Lower leg skin (tissue), 4 donors: ENCODE measurements around the gene SLC9A4. TPM values are rescaled to one million over a fixed set of nuclear protein-coding genes. Genes with fewer than 3 reads are reported as not detected.
A peak's percentile ranks its signal among the peaks of the same experiment; 100 is the strongest.

Source experiments
- DNase-seq, 2 donors: peaks; one replicate each; pipeline ENCODE4 v3.0.0-alpha.2; 2019; ENCODE audit warnings: low spot score in 2 of 2
- H3K4me3 ChIP-seq: fragments of 200-600 bp; sonication (generic); 2 replicates; pipeline ENCODE4 v1.5.1; 2017; ENCODE audit warnings: mild to moderate bottlenecking, low read depth; ENCODE audit not compliant: poor library complexity, severe bottlenecking
- POLR2A ChIP-seq, 2 donors: fragments of 450-650 bp; IDR thresholded peaks; one replicate each; pipeline ENCODE4 v1.6.1; 2016 to 2017; ENCODE audit warnings: antibody characterized with exemption in 2 of 2, mild to moderate bottlenecking in 1 of 2, moderate library complexity in 1 of 2
- WGBS, 2 donors: methylation state at CpG; one replicate each; pipeline ENCODE4 v1.1.5; 2018; 5-methylcytosine and 5-hydroxymethylcytosine counted together
- intact Hi-C: fragments of 100-400 bp; cut with DNase I; formaldehyde crosslinking; loops from one replicate; pipeline ENCODE4 v1.15.0; 2023; ENCODE audit warnings: low total_unique reads
- total RNA-seq, 4 donors: library from RNA; depleted of rRNA; stranded (reverse); fragments of >200 nt; gene quantifications; one replicate each; pipeline ENCODE4 v1.1.0, GENCODE V29; 2016
- TF ChIP-seq, protein P1 (sequence below), 3 donors: fragments of 450-650 bp; IDR thresholded peaks; one replicate each; pipeline ENCODE4 v1.5.1; 2016; ENCODE audit warnings: antibody characterized with exemption in 3 of 3, mild to moderate bottlenecking in 3 of 3, moderate library complexity in 2 of 3

Gene SLC9A4
- total RNA-seq, 4 donors from 2014 or later: 0.15 to 2.7 (median 0.74) TPM; not detected in 1

DNA sequence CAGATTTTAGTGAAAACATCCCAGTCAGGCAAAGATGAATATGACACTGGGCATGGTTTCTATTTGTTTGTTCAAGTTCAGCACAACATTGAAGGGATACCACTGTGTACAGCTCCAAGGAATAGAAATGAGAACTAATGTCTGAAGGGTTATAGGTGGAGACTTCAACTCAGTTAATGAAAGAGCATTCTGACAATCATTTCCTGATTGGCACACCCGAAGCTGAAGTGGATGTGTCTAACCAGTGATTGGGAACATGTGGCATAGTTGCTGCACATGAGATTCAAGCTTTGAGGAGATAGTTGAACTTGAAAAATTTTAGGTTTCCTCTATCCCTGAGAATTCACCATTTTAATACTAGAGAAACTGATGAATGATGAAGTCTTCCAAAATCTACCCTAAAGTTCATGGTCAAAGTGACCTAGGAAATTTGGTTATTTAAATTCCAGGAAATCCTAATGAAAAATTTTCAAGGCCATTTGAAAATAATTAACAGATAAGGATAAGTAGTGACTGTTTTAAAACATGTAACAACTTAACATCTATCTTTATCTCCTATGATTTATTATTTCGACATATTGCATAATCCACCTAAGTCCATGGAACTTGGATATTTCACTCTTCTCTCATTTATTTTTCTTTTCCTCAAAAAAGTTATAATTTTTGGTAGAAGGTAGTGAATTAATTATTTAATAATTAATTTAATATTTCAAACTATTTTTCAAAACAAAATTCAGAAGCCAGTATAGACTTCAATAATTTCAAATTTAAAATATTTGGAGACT, 38.0 kb downstream of the SLC9A4 start:
- no peak for DNase-seq
- intact Hi-C loops: no loop called here
- no peak overlapping the region for H3K4me3 ChIP-seq
- TF ChIP-seq, protein P1, sequence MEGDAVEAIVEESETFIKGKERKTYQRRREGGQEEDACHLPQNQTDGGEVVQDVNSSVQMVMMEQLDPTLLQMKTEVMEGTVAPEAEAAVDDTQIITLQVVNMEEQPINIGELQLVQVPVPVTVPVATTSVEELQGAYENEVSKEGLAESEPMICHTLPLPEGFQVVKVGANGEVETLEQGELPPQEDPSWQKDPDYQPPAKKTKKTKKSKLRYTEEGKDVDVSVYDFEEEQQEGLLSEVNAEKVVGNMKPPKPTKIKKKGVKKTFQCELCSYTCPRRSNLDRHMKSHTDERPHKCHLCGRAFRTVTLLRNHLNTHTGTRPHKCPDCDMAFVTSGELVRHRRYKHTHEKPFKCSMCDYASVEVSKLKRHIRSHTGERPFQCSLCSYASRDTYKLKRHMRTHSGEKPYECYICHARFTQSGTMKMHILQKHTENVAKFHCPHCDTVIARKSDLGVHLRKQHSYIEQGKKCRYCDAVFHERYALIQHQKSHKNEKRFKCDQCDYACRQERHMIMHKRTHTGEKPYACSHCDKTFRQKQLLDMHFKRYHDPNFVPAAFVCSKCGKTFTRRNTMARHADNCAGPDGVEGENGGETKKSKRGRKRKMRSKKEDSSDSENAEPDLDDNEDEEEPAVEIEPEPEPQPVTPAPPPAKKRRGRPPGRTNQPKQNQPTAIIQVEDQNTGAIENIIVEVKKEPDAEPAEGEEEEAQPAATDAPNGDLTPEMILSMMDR (IDR thresholded peaks at IDR 0.05): no peak
- TF ChIP-seq POLR2A (IDR thresholded peaks at IDR 0.05): no peak
- 61 to 65% methylated on average over 2 of the region's 2 CpGs for WGBS, 2 donors

DNA sequence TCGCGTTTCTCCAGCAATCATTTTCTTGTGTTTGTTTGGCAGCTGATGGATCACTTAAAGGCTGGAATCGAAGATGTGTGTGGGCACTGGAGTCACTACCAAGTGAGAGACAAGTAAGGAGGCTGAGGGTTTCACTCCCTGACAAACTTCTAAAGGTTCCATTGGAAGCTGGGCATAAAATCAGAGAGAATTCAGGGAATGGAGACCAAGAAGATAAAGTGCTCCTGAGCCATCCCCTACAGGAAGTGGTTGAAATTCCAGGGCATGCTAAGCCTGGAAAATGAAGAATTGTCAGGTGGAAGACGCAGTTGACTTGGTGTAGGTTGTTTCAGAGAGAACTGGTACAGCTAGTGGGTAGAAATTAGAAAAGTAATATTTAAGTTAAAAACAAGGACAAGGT, 39.1 kb downstream of the SLC9A4 start:
- WGBS, 2 donors: 85 to 86% methylated on average over 4 of the region's 4 CpGs
- H3K4me3 ChIP-seq: no peak overlapping the region
- intact Hi-C loops: no loop called here
- TF ChIP-seq, protein P1 (IDR thresholded peaks at IDR 0.05): no peak
- no peak for TF ChIP-seq POLR2A (IDR thresholded peaks at IDR 0.05)
- no peak for DNase-seq

DNA sequence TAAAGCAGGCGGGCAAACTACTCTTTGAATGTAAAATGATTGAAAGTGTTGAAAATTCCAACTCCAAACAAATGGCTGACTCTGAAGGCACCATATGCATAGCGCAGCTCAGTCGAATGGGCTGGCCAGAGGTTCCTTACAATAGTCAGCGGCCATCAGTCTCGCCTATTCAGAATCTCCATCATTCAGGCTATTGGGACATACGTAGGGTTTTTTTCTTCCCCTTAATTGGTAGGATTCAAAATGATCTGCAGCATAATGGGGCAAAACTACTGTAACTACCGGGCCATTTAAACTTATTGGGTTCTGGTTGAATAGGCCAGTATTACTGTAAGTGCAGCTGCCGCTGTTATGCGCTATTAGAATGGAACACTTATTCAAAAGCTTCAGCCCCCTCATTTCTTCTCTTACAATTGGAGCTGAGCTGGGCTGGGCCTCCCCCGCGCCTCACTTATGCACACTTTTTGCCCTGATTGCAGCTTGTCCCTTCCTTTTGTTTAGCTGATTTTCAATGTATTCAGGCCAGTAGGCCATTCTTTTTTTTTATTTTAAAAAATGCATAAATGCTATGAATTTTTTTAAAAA, 40.4 kb downstream of the SLC9A4 start:
- no peak for TF ChIP-seq POLR2A (IDR thresholded peaks at IDR 0.05)
- TF ChIP-seq, protein P1 (IDR thresholded peaks at IDR 0.05): no peak
- WGBS, 2 donors: 97 to 98% methylated on average over 11 of the region's 11 CpGs
- DNase-seq: peak in 1 of 2 donors; percentile 31
- H3K4me3 ChIP-seq: no peak overlapping the region
- intact Hi-C loops: no loop called here

DNA sequence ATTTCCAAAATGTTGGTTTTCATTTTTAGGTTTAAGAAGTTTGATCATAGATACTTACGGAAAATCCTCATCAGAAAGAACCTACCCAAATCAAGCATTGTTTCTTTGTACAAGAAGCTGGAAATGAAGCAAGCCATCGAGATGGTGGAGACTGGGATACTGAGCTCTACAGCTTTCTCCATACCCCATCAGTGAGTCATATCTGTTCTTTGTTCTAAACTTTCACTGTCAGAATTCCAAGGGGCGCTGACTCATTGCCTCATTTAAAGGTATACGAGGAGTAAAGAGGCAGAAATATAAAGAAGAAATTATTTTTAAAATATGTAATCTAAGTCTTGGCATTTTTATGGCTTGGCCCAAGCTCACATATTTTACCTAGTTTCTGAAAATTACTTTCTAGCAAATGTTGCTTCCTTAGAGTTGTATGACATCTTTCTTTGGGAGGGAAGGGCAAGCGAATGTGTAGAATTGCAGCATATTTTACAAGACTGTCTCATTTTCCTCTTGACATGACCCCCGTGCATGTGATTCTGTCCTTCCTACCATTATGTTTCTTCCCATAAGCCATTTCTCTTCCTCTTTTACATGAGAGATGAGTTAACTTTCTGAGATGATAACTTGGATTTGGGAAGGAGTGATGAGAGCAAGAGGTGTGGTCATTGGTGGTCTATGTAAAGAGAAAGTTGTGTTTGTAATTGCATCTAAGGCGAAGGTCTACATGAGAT, 41.2 kb downstream of the SLC9A4 start:
- no peak overlapping the region for H3K4me3 ChIP-seq
- intact Hi-C loops: no loop called here
- no peak for TF ChIP-seq POLR2A (IDR thresholded peaks at IDR 0.05)
- TF ChIP-seq, protein P1 (IDR thresholded peaks at IDR 0.05): no peak
- 60 to 61% methylated on average over 7 of the region's 7 CpGs for WGBS, 2 donors
- peak in 1 of 2 donors; percentile 19 for DNase-seq

DNA sequence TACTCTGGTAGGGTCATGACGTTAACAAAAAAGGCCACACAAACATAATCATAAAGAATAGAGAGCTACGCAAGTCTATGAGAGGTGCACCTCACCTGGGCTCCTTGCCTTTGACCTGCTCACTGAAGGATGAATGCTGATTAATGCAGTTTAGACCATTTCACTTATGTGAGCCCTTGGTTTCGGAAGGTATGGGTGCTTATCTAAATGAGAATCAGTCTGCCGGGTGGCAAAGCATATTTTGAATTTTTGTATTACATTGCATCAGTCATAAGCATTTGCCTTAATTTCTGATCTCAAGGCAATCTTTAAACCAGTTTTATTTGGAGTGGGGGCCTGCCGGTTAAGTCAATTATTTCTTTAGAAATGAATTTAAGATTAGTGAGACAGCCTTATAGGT, 42.8 kb downstream of the SLC9A4 start:
- H3K4me3 ChIP-seq: no peak overlapping the region
- intact Hi-C loops: no loop called here
- peak in 1 of 2 donors; percentile 6 for DNase-seq
- 70 to 71% methylated on average over 5 of the region's 5 CpGs for WGBS, 2 donors
- no peak for TF ChIP-seq POLR2A (IDR thresholded peaks at IDR 0.05)
- TF ChIP-seq, protein P1 (IDR thresholded peaks at IDR 0.05): no peak
